GM18858 (cell line): Measurements from ENCODE around the gene CTNNBL1.
"Not testable (repeated sequence)": the region's sequence is repeated elsewhere in the genome, so short reads cannot be mapped to it uniquely, and the experiment has no call there.

Source experiments
- ATAC-seq: cut with Tn5 transposase; IDR thresholded peaks from one replicate; pipeline ENCODE4 v1.9.1; 2021; ENCODE audit not compliant: unreplicated experiment

The CTNNBL1 gene

GRCh38 chr20:37693635-37694626 is at the start of gene CTNNBL1:
Gene CTNNBL1, plus strand, starts transcription at chr20:37694030. Its CDS starts 93 bp downstream, at chr20:37694123.
- ATAC-seq: no peak

GRCh38 chr20:37644605-37645004 is 49.2 kb upstream of the CTNNBL1 start:
- no peak for ATAC-seq

GRCh38 chr20:37647946-37648345 is 45.9 kb upstream of the CTNNBL1 start:
- no peak for ATAC-seq

- ATAC-seq: no peak
Measured at GRCh38 chr20:37649017-37649416, 44.8 kb upstream of the CTNNBL1 start.

GRCh38 chr20:37649676-37650370 is 44.0 kb upstream of the CTNNBL1 start:
- no peak for ATAC-seq

GRCh38 chr20:37650661-37651060 is 43.2 kb upstream of the CTNNBL1 start:
- no peak for ATAC-seq

GRCh38 chr20:37651932-37652331 is 41.9 kb upstream of the CTNNBL1 start:
- no peak for ATAC-seq

GRCh38 chr20:37656945-37657344 is 36.9 kb upstream of the CTNNBL1 start:
- no peak for ATAC-seq

- no peak for ATAC-seq
Measured at GRCh38 chr20:37657924-37658804, 35.7 kb upstream of the CTNNBL1 start.

GRCh38 chr20:37661519-37661918 is 32.3 kb upstream of the CTNNBL1 start:
- ATAC-seq: no peak

- ATAC-seq: no peak
Measured at GRCh38 chr20:37662308-37662707, 31.5 kb upstream of the CTNNBL1 start.

GRCh38 chr20:37664595-37664994 is 29.2 kb upstream of the CTNNBL1 start:
- ATAC-seq: not testable (repeated sequence)

- ATAC-seq: no peak
Measured at GRCh38 chr20:37668166-37668565, 25.7 kb upstream of the CTNNBL1 start.

- no peak for ATAC-seq
Measured at GRCh38 chr20:37669062-37669772, 24.6 kb upstream of the CTNNBL1 start.

GRCh38 chr20:37669773-37670236 is 24.0 kb upstream of the CTNNBL1 start:
- no peak for ATAC-seq

- ATAC-seq: no peak
Measured at GRCh38 chr20:37670351-37670791, 23.5 kb upstream of the CTNNBL1 start.

- no peak for ATAC-seq
Measured at GRCh38 chr20:37672143-37672542, 21.7 kb upstream of the CTNNBL1 start.

- no peak for ATAC-seq
Measured at GRCh38 chr20:37673444-37673843, 20.4 kb upstream of the CTNNBL1 start.

GRCh38 chr20:37676440-37676839 is 17.4 kb upstream of the CTNNBL1 start:
- no peak for ATAC-seq
